ENCODE measurements around the gene ADGRL3. TPM values are rescaled to one million over a fixed set of nuclear protein-coding genes. Genes with fewer than 3 reads are reported as not detected.

The ADGRL3 gene
- total and polyA plus RNA-seq, 5 donors from 2014 or later = not detected

DNA sequence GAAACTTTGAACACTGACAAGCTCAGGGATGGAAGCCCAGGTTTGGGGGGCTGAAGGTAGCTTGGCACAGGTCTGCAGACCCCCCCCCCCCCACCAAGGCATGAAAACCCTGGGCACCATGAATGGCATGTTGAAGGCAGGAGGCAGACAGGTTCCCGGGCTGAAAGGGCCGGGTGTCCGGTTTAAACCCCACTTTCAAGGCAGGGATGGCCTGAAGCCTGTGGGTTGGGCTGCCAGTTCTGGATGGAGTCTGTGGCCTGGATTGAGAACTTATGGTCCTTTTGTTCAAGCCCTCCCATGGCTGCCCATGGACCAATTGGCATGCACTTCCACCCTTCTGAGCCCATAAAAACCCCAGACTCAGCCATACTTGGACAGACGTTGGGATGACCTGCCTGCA is 616.9 kb downstream of the ADGRL3 start:
- Mint-ChIP-seq H3K27me3 (no peaks in the 10 kb centered on the region), H3K4me1 (no peaks in the 10 kb centered on the region), H3K36me3 (no peaks in the 10 kb centered on the region), H3K4me3 (no peak overlapping the region), H3K27ac (no peak overlapping the region), H3K9me3 (peaks cover 0 to 22% (median 5%) of the 10 kb centered on the region in 7 donors)
- H3K27me3 ChIP-seq (ENCODE audit: control insufficient read depth, insufficient read depth, low read length) = no peaks in the 10 kb centered on the region
- H3K27ac ChIP-seq (ENCODE audit: insufficient read depth, low read length, poor library complexity, severe bottlenecking) = no peak overlapping the region
- no peaks in the 10 kb centered on the region for H3K4me1 ChIP-seq (ENCODE audit: control insufficient read depth, insufficient read depth, low read length, poor library complexity, severe bottlenecking)
- H3K9me3 ChIP-seq (ENCODE audit: control insufficient read depth in 2 of 2, low read length in 2 of 2) = peaks cover 0 to 14% of the 10 kb centered on the region in 2 experiments
- DNase-seq = no peak
- H3K4me3 ChIP-seq (ENCODE audit: low read depth, low read length) = no peak overlapping the region
- H3K36me3 ChIP-seq (ENCODE audit: control insufficient read depth, insufficient read depth, low read length) = no peaks in the 10 kb centered on the region
- no peak for ATAC-seq (ENCODE audit: low read depth in 2 of 2)

DNA sequence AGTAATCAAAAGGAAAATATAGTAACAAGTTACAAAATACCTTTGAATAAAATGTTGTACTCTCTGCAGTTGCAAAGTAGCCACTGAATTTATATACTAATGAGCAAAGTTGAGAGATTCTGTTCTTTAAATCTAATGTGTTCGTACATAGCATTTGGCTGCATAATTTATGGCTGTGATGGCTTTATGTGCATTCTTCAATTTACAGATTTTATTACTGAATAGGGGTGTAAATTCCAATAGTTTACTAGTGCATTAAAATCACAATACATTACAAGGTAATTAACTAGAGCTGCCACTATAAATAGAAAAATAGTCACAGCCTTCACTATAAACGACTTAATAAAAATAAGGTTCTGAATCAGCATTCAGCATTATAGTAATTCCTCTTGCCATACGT is 620.0 kb downstream of the ADGRL3 start:
- Mint-ChIP-seq H3K9me3 (peaks cover 0 to 27% (median 7%) of the 10 kb centered on the region in 7 donors), H3K4me3 (no peak overlapping the region), H3K27me3 (no peaks in the 10 kb centered on the region), H3K4me1 (no peaks in the 10 kb centered on the region), H3K36me3 (no peaks in the 10 kb centered on the region), H3K27ac (peak overlapping the region in 1 of 3 donors; percentile 69)
- H3K27ac ChIP-seq (ENCODE audit: insufficient read depth, low read length, poor library complexity, severe bottlenecking) = no peak overlapping the region
- DNase-seq (no peak), ATAC-seq (ENCODE audit: low read depth in 2 of 2) (no peak)
- H3K36me3 ChIP-seq (ENCODE audit: control insufficient read depth, insufficient read depth, low read length) = no peaks in the 10 kb centered on the region
- no peak overlapping the region for H3K4me3 ChIP-seq (ENCODE audit: low read depth, low read length)
- no peaks in the 10 kb centered on the region for H3K4me1 ChIP-seq (ENCODE audit: control insufficient read depth, insufficient read depth, low read length, poor library complexity, severe bottlenecking)
- no peaks in the 10 kb centered on the region for H3K27me3 ChIP-seq (ENCODE audit: control insufficient read depth, insufficient read depth, low read length)
- peaks cover 0 to 14% of the 10 kb centered on the region in 2 experiments for H3K9me3 ChIP-seq (ENCODE audit: control insufficient read depth in 2 of 2, low read length in 2 of 2)

DNA sequence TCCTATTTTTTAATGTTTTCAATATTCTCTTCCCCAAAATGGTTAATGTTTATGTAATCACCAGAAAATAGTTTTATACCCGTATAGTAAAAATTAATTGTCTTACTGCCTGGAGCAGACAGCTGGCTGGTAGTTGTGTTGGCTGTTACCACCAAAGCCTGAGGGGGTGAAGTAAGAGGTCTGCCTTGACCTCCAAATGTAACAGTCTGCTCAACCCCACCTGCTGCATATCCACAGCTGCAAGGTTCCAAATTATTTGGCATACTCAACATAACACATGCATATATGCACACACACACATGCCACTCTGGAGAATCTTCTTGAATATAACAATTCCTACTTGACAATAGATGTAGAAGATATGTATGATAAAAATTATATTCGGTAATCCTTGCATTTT is 624.3 kb downstream of the ADGRL3 start:
- Mint-ChIP-seq H3K27me3 (no peaks in the 10 kb centered on the region), H3K4me1 (no peaks in the 10 kb centered on the region), H3K9me3 (peaks cover 0 to 13% (median 3%) of the 10 kb centered on the region in 7 donors), H3K36me3 (no peaks in the 10 kb centered on the region), H3K4me3 (no peak overlapping the region), H3K27ac (no peak overlapping the region)
- H3K36me3 ChIP-seq (ENCODE audit: control insufficient read depth, insufficient read depth, low read length) = no peaks in the 10 kb centered on the region
- no peak overlapping the region for H3K4me3 ChIP-seq (ENCODE audit: low read depth, low read length)
- ATAC-seq (ENCODE audit: low read depth in 2 of 2) (no peak), DNase-seq (no peak)
- H3K4me1 ChIP-seq (ENCODE audit: control insufficient read depth, insufficient read depth, low read length, poor library complexity, severe bottlenecking) = no peaks in the 10 kb centered on the region
- no peaks in the 10 kb centered on the region for H3K27me3 ChIP-seq (ENCODE audit: control insufficient read depth, insufficient read depth, low read length)
- peaks cover 0 to 5% of the 10 kb centered on the region in 2 experiments for H3K9me3 ChIP-seq (ENCODE audit: control insufficient read depth in 2 of 2, low read length in 2 of 2)
- H3K27ac ChIP-seq (ENCODE audit: insufficient read depth, low read length, poor library complexity, severe bottlenecking) = no peak overlapping the region

DNA sequence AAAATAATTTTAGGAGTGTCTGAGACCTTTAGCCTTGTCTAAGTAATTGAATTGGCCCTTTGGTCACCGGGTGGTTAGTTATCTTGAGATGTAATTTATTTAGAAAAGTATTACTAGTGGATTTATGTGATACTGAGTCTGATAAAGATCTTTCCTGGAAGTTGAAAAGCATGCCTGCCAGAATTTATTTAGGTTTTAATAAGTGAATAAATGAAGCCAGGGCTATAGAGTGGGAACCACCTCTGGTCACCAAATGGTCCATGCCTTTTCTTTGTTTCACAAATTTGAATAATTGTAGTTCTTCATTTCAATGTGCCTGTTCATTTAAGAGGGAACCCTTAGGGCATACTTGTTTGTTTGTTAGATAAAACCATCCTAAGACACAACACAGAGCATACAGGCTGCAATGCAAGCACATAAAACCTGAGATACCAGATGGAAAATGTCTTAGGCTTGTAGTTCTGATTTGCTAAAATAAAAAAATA is 627.8 kb downstream of the ADGRL3 start:
- Histone ChIP-seq H3K4me3 (ENCODE audit: low read depth, low read length) (no peak overlapping the region), H3K27me3 (ENCODE audit: control insufficient read depth, insufficient read depth, low read length) (no peaks in the 10 kb centered on the region), H3K27ac (ENCODE audit: insufficient read depth, low read length, poor library complexity, severe bottlenecking) (no peak overlapping the region), H3K4me1 (ENCODE audit: control insufficient read depth, insufficient read depth, low read length, poor library complexity, severe bottlenecking) (no peaks in the 10 kb centered on the region), H3K36me3 (ENCODE audit: control insufficient read depth, insufficient read depth, low read length) (no peaks in the 10 kb centered on the region), H3K9me3 (ENCODE audit: control insufficient read depth in 2 of 2, low read length in 2 of 2) (peaks cover 0 to 5% of the 10 kb centered on the region in 2 experiments)
- Mint-ChIP-seq H3K27ac (no peak overlapping the region), H3K27me3 (no peaks in the 10 kb centered on the region), H3K36me3 (no peaks in the 10 kb centered on the region), H3K9me3 (peaks cover 0 to 9% (median 1%) of the 10 kb centered on the region in 7 donors), H3K4me1 (no peaks in the 10 kb centered on the region), H3K4me3 (no peak overlapping the region)
- ATAC-seq (ENCODE audit: low read depth in 2 of 2) (no peak), DNase-seq (no peak)

DNA sequence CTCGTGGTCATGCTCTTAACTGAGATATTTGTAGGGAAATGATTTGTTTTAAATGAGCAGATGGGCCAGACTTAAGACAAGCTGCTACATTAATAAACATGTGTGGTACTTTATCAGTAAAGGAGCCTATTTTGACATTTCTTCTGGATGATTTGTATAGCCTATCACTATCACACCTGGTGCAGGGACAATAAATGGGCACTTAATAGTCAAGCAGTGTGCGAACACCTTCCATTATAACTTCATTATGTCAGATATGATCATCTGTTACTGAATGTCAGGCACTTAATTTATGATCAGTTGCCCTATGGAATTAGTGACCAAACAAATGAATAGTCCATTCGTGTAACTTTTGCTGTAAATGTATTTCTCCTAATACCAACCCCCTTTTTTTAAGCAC is 628.8 kb downstream of the ADGRL3 start:
- ATAC-seq (ENCODE audit: low read depth in 2 of 2) (no peak), DNase-seq (no peak)
- Histone ChIP-seq H3K4me3 (ENCODE audit: low read depth, low read length) (no peak overlapping the region), H3K27me3 (ENCODE audit: control insufficient read depth, insufficient read depth, low read length) (no peaks in the 10 kb centered on the region), H3K36me3 (ENCODE audit: control insufficient read depth, insufficient read depth, low read length) (no peaks in the 10 kb centered on the region), H3K9me3 (ENCODE audit: control insufficient read depth in 2 of 2, low read length in 2 of 2) (peaks cover 0 to 5% of the 10 kb centered on the region in 2 experiments), H3K4me1 (ENCODE audit: control insufficient read depth, insufficient read depth, low read length, poor library complexity, severe bottlenecking) (no peaks in the 10 kb centered on the region), H3K27ac (ENCODE audit: insufficient read depth, low read length, poor library complexity, severe bottlenecking) (no peak overlapping the region)
- Mint-ChIP-seq H3K36me3 (no peaks in the 10 kb centered on the region), H3K27me3 (no peaks in the 10 kb centered on the region), H3K4me1 (no peaks in the 10 kb centered on the region), H3K27ac (no peak overlapping the region), H3K9me3 (peaks cover 0 to 9% (median 3%) of the 10 kb centered on the region in 7 donors), H3K4me3 (no peak overlapping the region)

GRCh38 chr4:61831987-61832386 is 631.9 kb downstream of the ADGRL3 start:
- H3K36me3 ChIP-seq (ENCODE audit: control insufficient read depth, insufficient read depth, low read length) = no peaks in the 10 kb centered on the region
- DNase-seq (no peak), ATAC-seq (ENCODE audit: low read depth in 2 of 2) (no peak)
- no peaks in the 10 kb centered on the region for H3K27me3 ChIP-seq (ENCODE audit: control insufficient read depth, insufficient read depth, low read length)
- H3K27ac ChIP-seq (ENCODE audit: insufficient read depth, low read length, poor library complexity, severe bottlenecking) = no peak overlapping the region
- no peak overlapping the region for H3K4me3 ChIP-seq (ENCODE audit: low read depth, low read length)
- no peaks in the 10 kb centered on the region for H3K4me1 ChIP-seq (ENCODE audit: control insufficient read depth, insufficient read depth, low read length, poor library complexity, severe bottlenecking)
- H3K27ac Mint-ChIP-seq = no peak overlapping the region
- no peaks in the 10 kb centered on the region for H3K27me3 Mint-ChIP-seq
- H3K4me1 Mint-ChIP-seq = no peaks in the 10 kb centered on the region
- peaks cover 0 to 5% of the 10 kb centered on the region in 2 experiments for H3K9me3 ChIP-seq (ENCODE audit: control insufficient read depth in 2 of 2, low read length in 2 of 2)
- no peaks in the 10 kb centered on the region for H3K36me3 Mint-ChIP-seq
- H3K9me3 Mint-ChIP-seq = peaks cover 0 to 10% (median 3%) of the 10 kb centered on the region in 7 donors
- no peak overlapping the region for H3K4me3 Mint-ChIP-seq

- no peaks in the 10 kb centered on the region for H3K27me3 Mint-ChIP-seq
- H3K9me3 Mint-ChIP-seq = peaks cover 0 to 13% (median 8%) of the 10 kb centered on the region in 7 donors
- DNase-seq (no peak), ATAC-seq (ENCODE audit: low read depth in 2 of 2) (no peak)
- no peaks in the 10 kb centered on the region for H3K4me1 Mint-ChIP-seq
- no peaks in the 10 kb centered on the region for H3K36me3 Mint-ChIP-seq
- H3K27ac Mint-ChIP-seq = no peak overlapping the region
- Histone ChIP-seq H3K27ac (ENCODE audit: insufficient read depth, low read length, poor library complexity, severe bottlenecking) (no peak overlapping the region), H3K36me3 (ENCODE audit: control insufficient read depth, insufficient read depth, low read length) (no peaks in the 10 kb centered on the region), H3K27me3 (ENCODE audit: control insufficient read depth, insufficient read depth, low read length) (no peaks in the 10 kb centered on the region), H3K4me3 (ENCODE audit: low read depth, low read length) (no peak overlapping the region), H3K4me1 (ENCODE audit: control insufficient read depth, insufficient read depth, low read length, poor library complexity, severe bottlenecking) (no peaks in the 10 kb centered on the region), H3K9me3 (ENCODE audit: control insufficient read depth in 2 of 2, low read length in 2 of 2) (peaks cover 0 to 2% of the 10 kb centered on the region in 2 experiments)
- H3K4me3 Mint-ChIP-seq = no peak overlapping the region
These were observed 637.3 kb downstream of the ADGRL3 start for GRCh38 chr4:61837395-61837794.

GRCh38 chr4:61838072-61838471 is 637.9 kb downstream of the ADGRL3 start:
- H3K9me3 ChIP-seq (ENCODE audit: control insufficient read depth in 2 of 2, low read length in 2 of 2) = no peaks in the 10 kb centered on the region
- Mint-ChIP-seq H3K9me3 (peaks cover 0 to 16% (median 8%) of the 10 kb centered on the region in 7 donors), H3K4me3 (no peak overlapping the region), H3K36me3 (no peaks in the 10 kb centered on the region), H3K27ac (no peak overlapping the region), H3K27me3 (no peaks in the 10 kb centered on the region), H3K4me1 (no peaks in the 10 kb centered on the region)
- no peak overlapping the region for H3K4me3 ChIP-seq (ENCODE audit: low read depth, low read length)
- no peaks in the 10 kb centered on the region for H3K36me3 ChIP-seq (ENCODE audit: control insufficient read depth, insufficient read depth, low read length)
- DNase-seq (no peak), ATAC-seq (ENCODE audit: low read depth in 2 of 2) (no peak)
- no peaks in the 10 kb centered on the region for H3K27me3 ChIP-seq (ENCODE audit: control insufficient read depth, insufficient read depth, low read length)
- H3K4me1 ChIP-seq (ENCODE audit: control insufficient read depth, insufficient read depth, low read length, poor library complexity, severe bottlenecking) = no peaks in the 10 kb centered on the region
- no peak overlapping the region for H3K27ac ChIP-seq (ENCODE audit: insufficient read depth, low read length, poor library complexity, severe bottlenecking)
